SU-DHL-6 (cell line): ENCODE measurements around the gene CD200R1L.

Source experiments
- CTCF ChIP-seq: fragments of 200-600 bp; sonication (generic); IDR thresholded peaks from one replicate; pipeline ENCODE4 v1.5.1; 2017; ENCODE audit warnings: antibody characterized with exemption, mild to moderate bottlenecking, low read length, moderate library complexity; ENCODE audit not compliant: insufficient read depth, poor library complexity, severe bottlenecking
- EZH2phosphoT487 ChIP-seq: fragments of 200-600 bp; sonication (generic), shearing (Covaris generic); conservative IDR thresholded peaks from 2 replicates; pipeline ENCODE4 v1.6.1; 2018; ENCODE audit warnings: mild to moderate bottlenecking, antibody characterized with exemption, low read length, moderate library complexity, mixed read lengths

- no peak for TF ChIP-seq CTCF
- TF ChIP-seq EZH2phosphoT487 = no peak
These were observed 47.6 kb upstream of the CD200R1L start for GRCh38 chr3:112894258-112894657.
